Measurements from ENCODE around the gene ARHGAP18. TPM values are rescaled to one million over a fixed set of nuclear protein-coding genes. Genes with fewer than 3 reads are reported as not detected.

Gene ARHGAP18
- total and polyA plus RNA-seq, 8 donors, result 6.0 to 104 (median 30.2) TPM

DNA sequence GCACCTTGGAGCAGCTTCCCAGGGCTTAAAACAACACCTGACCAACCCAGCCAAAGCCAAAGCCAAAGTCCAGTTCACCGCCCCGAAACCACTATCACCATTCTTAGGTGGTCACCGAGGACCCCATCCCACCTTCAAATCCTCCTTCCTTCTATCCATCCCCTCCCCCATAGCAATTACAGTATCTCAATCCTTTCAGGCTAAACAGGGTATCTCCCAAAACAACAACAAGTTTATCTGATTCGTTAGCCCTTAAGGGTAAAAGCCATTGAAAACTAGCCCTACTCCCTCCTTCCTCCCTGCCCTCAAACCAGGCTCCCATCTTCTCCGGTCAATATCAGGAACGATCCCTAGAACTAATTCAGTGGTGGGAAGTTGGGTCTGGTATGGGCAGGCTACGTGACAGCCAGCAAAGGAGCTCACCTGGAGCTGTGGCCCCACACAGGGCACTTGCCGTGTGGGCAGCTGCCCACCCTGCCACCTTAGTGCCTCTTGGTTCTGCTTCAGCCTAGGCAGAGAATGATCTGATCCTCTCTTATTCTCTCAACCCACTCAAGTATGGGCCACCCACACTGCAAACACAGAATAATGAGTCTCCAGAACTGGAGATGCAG is 2.0 kb downstream of the ARHGAP18 start:
- WGBS, 5 donors, result 25 to 59% (median 48%) methylated on average over 8 of the region's 8 CpGs
- H3K4me3 ChIP-seq, result peak overlapping the region; percentile 54 to 65 (median 63)
- no peaks in the 10 kb centered on the region for H3K36me3 ChIP-seq
- intact Hi-C loops (cut with DNase I; ENCODE audit: low total_unique reads), result no loop called here
- H3K27ac ChIP-seq, result peak overlapping the region; percentile 50 to 93 (median 86)
- no peaks in the 10 kb centered on the region for H3K9me3 ChIP-seq
- H3K4me1 ChIP-seq, result peaks cover 14 to 70% (median 28%) of the 10 kb centered on the region in 4 donors
- no peak for TF ChIP-seq EP300 (IDR thresholded peaks at IDR 0.05)
- no peak for TF ChIP-seq POLR2A (IDR thresholded peaks at IDR 0.05)
- TF ChIP-seq, protein P1, sequence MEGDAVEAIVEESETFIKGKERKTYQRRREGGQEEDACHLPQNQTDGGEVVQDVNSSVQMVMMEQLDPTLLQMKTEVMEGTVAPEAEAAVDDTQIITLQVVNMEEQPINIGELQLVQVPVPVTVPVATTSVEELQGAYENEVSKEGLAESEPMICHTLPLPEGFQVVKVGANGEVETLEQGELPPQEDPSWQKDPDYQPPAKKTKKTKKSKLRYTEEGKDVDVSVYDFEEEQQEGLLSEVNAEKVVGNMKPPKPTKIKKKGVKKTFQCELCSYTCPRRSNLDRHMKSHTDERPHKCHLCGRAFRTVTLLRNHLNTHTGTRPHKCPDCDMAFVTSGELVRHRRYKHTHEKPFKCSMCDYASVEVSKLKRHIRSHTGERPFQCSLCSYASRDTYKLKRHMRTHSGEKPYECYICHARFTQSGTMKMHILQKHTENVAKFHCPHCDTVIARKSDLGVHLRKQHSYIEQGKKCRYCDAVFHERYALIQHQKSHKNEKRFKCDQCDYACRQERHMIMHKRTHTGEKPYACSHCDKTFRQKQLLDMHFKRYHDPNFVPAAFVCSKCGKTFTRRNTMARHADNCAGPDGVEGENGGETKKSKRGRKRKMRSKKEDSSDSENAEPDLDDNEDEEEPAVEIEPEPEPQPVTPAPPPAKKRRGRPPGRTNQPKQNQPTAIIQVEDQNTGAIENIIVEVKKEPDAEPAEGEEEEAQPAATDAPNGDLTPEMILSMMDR (IDR thresholded peaks at IDR 0.05), result no peak
- TF ChIP-seq POLR2AphosphoS5 (IDR thresholded peaks at IDR 0.05), result no peak
- DNase-seq, result no peak
- no peaks in the 10 kb centered on the region for H3K27me3 ChIP-seq

DNA sequence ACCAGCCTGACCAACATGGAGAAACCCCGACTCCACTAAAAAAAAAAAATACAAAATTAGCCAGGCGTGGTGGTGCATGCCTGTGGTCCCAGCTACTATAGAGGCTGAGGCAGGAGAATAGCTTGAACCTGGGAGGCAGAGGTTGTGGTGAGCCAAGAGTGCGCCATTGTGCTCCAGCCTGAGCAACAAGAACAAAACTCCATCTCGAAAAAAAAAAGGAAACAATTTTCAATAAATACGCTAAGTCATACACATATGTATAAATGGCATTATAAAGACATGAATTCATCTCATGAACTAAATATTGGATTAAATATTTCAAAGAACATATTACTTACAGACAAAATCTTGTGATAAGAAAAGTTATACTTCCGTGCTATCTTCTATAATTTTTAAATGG is 2.9 kb downstream of the ARHGAP18 start:
- Histone ChIP-seq H3K27me3 (no peaks in the 10 kb centered on the region), H3K4me3 (peak overlapping the region in 3 of 4 donors; percentile 62 to 65 (median 64)), H3K9me3 (no peaks in the 10 kb centered on the region), H3K36me3 (no peaks in the 10 kb centered on the region), H3K4me1 (peaks cover 14 to 80% (median 28%) of the 10 kb centered on the region in 4 donors), H3K27ac (no peak overlapping the region)
- WGBS, 5 donors, result 78 to 91% (median 85%) methylated on average over 6 of the region's 6 CpGs
- intact Hi-C loops (cut with DNase I; ENCODE audit: low total_unique reads), result no loop called here
- TF ChIP-seq, protein P1 (IDR thresholded peaks at IDR 0.05), result no peak
- no peak for TF ChIP-seq EP300 (IDR thresholded peaks at IDR 0.05)
- no peak for TF ChIP-seq POLR2AphosphoS5 (IDR thresholded peaks at IDR 0.05)
- TF ChIP-seq POLR2A (IDR thresholded peaks at IDR 0.05), result no peak
- no peak for DNase-seq

DNA sequence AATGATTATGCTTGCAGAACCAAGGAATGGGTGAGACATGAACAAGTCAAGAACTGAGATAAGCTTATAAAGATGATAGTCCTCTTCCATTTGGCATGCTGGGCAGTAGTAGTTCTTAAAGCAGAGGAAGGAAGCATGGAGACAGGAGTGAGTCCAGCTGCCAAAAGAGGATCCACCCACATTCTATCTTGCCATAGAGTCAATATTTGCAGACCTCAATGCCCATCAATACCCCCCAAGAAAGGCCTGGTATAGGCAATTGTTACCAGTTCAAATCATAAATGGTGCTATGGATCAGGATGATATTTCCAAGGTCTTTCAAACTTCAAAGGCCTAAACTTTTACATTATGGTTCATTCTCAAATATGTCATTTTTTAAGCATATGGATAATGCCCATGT is 4.8 kb downstream of the ARHGAP18 start:
- no peaks in the 10 kb centered on the region for H3K9me3 ChIP-seq
- TF ChIP-seq POLR2A (IDR thresholded peaks at IDR 0.05), result no peak
- TF ChIP-seq EP300 (IDR thresholded peaks at IDR 0.05), result no peak
- TF ChIP-seq, protein P1 (IDR thresholded peaks at IDR 0.05), result no peak
- no peak for TF ChIP-seq POLR2AphosphoS5 (IDR thresholded peaks at IDR 0.05)
- DNase-seq, result no peak
- H3K4me1 ChIP-seq, result peaks cover 14 to 88% (median 24%) of the 10 kb centered on the region in 4 donors
- H3K27me3 ChIP-seq, result no peaks in the 10 kb centered on the region
- H3K27ac ChIP-seq, result no peak overlapping the region
- no peak overlapping the region for H3K4me3 ChIP-seq
- H3K36me3 ChIP-seq, result no peaks in the 10 kb centered on the region
- intact Hi-C loops (cut with DNase I; ENCODE audit: low total_unique reads), result no loop called here

DNA sequence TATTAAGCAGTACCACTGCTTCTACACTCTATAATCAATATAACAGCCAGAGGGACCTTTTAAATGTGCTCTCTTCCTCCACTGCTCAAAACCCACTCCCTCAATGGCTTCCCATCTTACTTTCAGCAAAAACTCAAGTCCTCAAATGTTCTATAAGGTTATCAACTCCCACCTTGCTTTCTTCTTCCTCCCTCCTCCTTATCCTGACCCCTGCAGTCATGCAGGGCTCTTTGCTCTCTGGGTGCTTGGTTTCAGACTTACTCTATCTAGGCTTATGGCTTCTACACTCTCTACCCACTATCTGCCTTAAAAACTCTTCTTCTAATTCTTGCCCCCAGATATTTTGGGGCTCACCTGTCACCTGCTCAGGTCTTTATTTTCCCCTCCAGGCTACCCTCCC is 5.3 kb downstream of the ARHGAP18 start:
- TF ChIP-seq POLR2A (IDR thresholded peaks at IDR 0.05) (no peak), EP300 (IDR thresholded peaks at IDR 0.05) (no peak), POLR2AphosphoS5 (IDR thresholded peaks at IDR 0.05) (no peak)
- TF ChIP-seq, protein P1 (IDR thresholded peaks at IDR 0.05), result no peak
- H3K27ac ChIP-seq, result no peak overlapping the region
- no peaks in the 10 kb centered on the region for H3K27me3 ChIP-seq
- peaks cover 14 to 89% (median 25%) of the 10 kb centered on the region in 4 donors for H3K4me1 ChIP-seq
- intact Hi-C loops (cut with DNase I; ENCODE audit: low total_unique reads), result no loop called here
- DNase-seq, result no peak
- H3K36me3 ChIP-seq, result no peaks in the 10 kb centered on the region
- no peak overlapping the region for H3K4me3 ChIP-seq
- H3K9me3 ChIP-seq, result no peaks in the 10 kb centered on the region
